Endothelial cell of umbilical vein (primary cell): ENCODE results near the gene TATDN3.

Experiments
- CTCF ChIP-seq, 2 donors: IDR thresholded peaks; 1 replicate in 1 of 2; 2 replicates in 1 of 2; pipeline ENCODE4 v1.5.1; 2011; ENCODE audit warnings: low read length in 2 of 2, mild to moderate bottlenecking in 2 of 2, moderate library complexity in 2 of 2, control low read depth in 1 of 2, inconsistent platforms in 1 of 2, low read depth in 1 of 2; ENCODE audit not compliant: insufficient read depth in 1 of 2; ENCODE audit errors: extremely low read depth in 1 of 2
- MYC ChIP-seq: IDR thresholded peaks from one replicate; pipeline ENCODE4 v1.6.1; 2011; ENCODE audit warnings: mild to moderate bottlenecking, low read depth, low read length
- POLR2AphosphoS5 ChIP-seq: IDR thresholded peaks from 2 replicates; pipeline ENCODE4 v1.6.1; 2012; ENCODE audit warnings: low read depth, mild to moderate bottlenecking, control low read depth, low read length, moderate library complexity; ENCODE audit not compliant: insufficient read depth

GRCh38 chr1:212777151-212777550 lies 14.5 kb upstream of the TATDN3 start:
- TF ChIP-seq CTCF (IDR thresholded peaks at IDR 0.05; ENCODE audit: extremely low read depth in 1 of 2, insufficient read depth in 1 of 2, low read depth in 1 of 2, low read length in 2 of 2) (no peak), MYC (no peak), POLR2AphosphoS5 (no peak)
